ENCODE results near the gene PYDC2. TPM values are rescaled to one million over a fixed set of nuclear protein-coding genes. Genes with fewer than 3 reads are reported as not detected.

PYDC2 gene
- total RNA-seq, 5 donors from 2014 or later (not counting 1 experiment from before 2014, with no cell fraction given) = not detected

DNA sequence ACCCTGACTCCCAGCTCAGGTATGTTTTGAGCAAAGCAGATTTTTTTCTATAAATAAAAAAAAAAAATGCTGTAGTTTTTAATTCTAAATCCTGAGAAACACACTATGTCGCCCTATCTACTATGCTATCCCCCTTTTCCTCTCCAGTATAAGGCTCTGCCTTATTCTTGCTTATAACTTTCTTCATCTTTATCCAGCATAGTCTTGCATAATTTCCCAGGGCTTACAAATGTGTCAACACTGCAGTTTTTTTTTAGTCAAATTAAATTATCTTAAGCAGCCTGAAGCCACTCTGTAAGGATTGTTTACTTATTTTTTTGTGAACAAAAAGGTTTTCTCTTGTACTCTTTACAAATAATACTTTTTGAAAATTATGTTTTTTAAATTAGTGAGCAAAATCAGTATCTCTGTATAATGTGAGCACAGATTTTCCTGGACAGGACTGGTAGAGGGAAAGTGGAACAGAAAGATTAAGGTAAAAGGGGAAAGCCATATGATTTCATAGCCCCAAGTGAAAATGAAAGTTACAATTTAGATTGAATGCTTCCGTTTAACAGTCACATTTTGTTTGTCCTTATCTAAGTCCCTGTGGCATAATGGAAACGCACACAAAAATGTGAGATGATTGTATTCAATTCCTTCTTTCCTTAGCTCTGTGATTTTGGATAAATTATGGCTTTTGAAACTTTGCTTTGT, 5.6 kb upstream of the PYDC2 start:
- no peaks in the 10 kb centered on the region for H3K27me3 ChIP-seq (replicated peaks in 1 of 2; ENCODE audit: control insufficient read depth in 2 of 2, extremely low read depth in 1 of 2, insufficient read depth in 2 of 2, low read length in 1 of 2)
- Mint-ChIP-seq H3K27ac (no peak overlapping the region), H3K9me3 (peaks cover 8 to 13% (median 12%) of the 10 kb centered on the region in 3 donors), H3K4me1 (no peaks in the 10 kb centered on the region), H3K4me3 (no peak overlapping the region), H3K27me3 (no peaks in the 10 kb centered on the region), H3K36me3 (no peaks in the 10 kb centered on the region)
- CTCF ChIA-PET = no interaction called here
- DNase-seq = no peak
- POLR2A ChIA-PET = no interaction called here
- WGBS (ENCODE audit: insufficient coverage) = 6% methylated on average over 2 of the region's 3 CpGs
- H3K4me3 ChIP-seq (ENCODE audit: control insufficient read depth in 1 of 2, extremely low read depth in 1 of 2, low read length in 1 of 2) = no peak overlapping the region
- no peak for ATAC-seq (replicated peaks in 1 of 4)
- no peak overlapping the region for H3K27ac ChIP-seq (ENCODE audit: low read length)
- no peaks in the 10 kb centered on the region for H3K36me3 ChIP-seq (ENCODE audit: control insufficient read depth in 2 of 2, extremely low read depth in 1 of 2, insufficient read depth in 1 of 2, low read length in 1 of 2)
- no peaks in the 10 kb centered on the region for H3K4me1 ChIP-seq (ENCODE audit: control insufficient read depth in 1 of 2, extremely low read depth in 1 of 2, insufficient read depth in 2 of 2, low read length in 2 of 2)
- no peaks in the 10 kb centered on the region for H3K9me3 ChIP-seq

- no peaks in the 10 kb centered on the region for H3K27me3 Mint-ChIP-seq
- H3K9me3 Mint-ChIP-seq = peaks cover 3 to 4% (median 4%) of the 10 kb centered on the region in 3 donors
- POLR2A ChIA-PET = no interaction called here
- H3K36me3 Mint-ChIP-seq = no peaks in the 10 kb centered on the region
- H3K27ac ChIP-seq (ENCODE audit: low read length) = no peak overlapping the region
- CTCF ChIA-PET = no interaction called here
- H3K4me1 Mint-ChIP-seq = no peaks in the 10 kb centered on the region
- no peak overlapping the region for H3K4me3 Mint-ChIP-seq
- DNase-seq (no peak), ATAC-seq (replicated peaks in 1 of 4) (no peak)
- no peaks in the 10 kb centered on the region for H3K36me3 ChIP-seq (ENCODE audit: control insufficient read depth in 2 of 2, extremely low read depth in 1 of 2, insufficient read depth in 1 of 2, low read length in 1 of 2)
- no peaks in the 10 kb centered on the region for H3K4me1 ChIP-seq (ENCODE audit: control insufficient read depth in 1 of 2, extremely low read depth in 1 of 2, insufficient read depth in 2 of 2, low read length in 2 of 2)
- no peaks in the 10 kb centered on the region for H3K9me3 ChIP-seq
- H3K27me3 ChIP-seq (replicated peaks in 1 of 2; ENCODE audit: control insufficient read depth in 2 of 2, extremely low read depth in 1 of 2, insufficient read depth in 2 of 2, low read length in 1 of 2) = no peaks in the 10 kb centered on the region
- H3K4me3 ChIP-seq (ENCODE audit: control insufficient read depth in 1 of 2, extremely low read depth in 1 of 2, low read length in 1 of 2) = no peak overlapping the region
- H3K27ac Mint-ChIP-seq = no peak overlapping the region
- WGBS (ENCODE audit: insufficient coverage) = 88% methylated on average over 1 of the region's 2 CpGs
These were observed 603 bp upstream of the PYDC2 start for GRCh38 chr3:191460360-191460759.

DNA sequence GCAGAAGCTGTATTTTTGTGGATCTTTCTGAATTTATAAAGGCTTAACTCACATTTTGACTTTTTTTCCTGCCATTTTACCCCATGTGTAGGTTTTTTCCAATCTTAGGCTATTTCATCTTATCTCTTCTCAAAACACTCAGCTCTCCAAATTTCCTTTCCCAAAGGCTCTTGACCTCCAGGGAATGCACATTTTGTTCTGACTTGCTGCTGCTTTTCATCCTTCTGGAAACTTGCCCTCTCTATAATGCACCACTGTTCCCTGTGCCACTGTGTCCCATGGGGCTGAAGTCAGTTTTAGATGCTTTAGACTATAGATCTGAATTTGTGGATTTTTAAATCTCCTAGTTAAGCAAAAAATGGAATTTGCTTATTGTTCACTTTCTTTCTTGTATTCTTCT, 9.1 kb downstream of the PYDC2 start:
- no peak for DNase-seq
- Mint-ChIP-seq H3K27ac (no peak overlapping the region), H3K4me1 (no peaks in the 10 kb centered on the region), H3K27me3 (no peaks in the 10 kb centered on the region), H3K4me3 (no peak overlapping the region), H3K36me3 (no peaks in the 10 kb centered on the region), H3K9me3 (peaks cover 4 to 7% (median 6%) of the 10 kb centered on the region in 3 donors)
- ChIA-PET POLR2A (no interaction called here), CTCF (no interaction called here)
- Histone ChIP-seq H3K27me3 (replicated peaks in 1 of 2; ENCODE audit: control insufficient read depth in 2 of 2, extremely low read depth in 1 of 2, insufficient read depth in 2 of 2, low read length in 1 of 2) (no peaks in the 10 kb centered on the region), H3K27ac (ENCODE audit: low read length) (no peak overlapping the region), H3K4me3 (ENCODE audit: control insufficient read depth in 1 of 2, extremely low read depth in 1 of 2, low read length in 1 of 2) (no peak overlapping the region), H3K36me3 (ENCODE audit: control insufficient read depth in 2 of 2, extremely low read depth in 1 of 2, insufficient read depth in 1 of 2, low read length in 1 of 2) (no peaks in the 10 kb centered on the region), H3K4me1 (ENCODE audit: control insufficient read depth in 1 of 2, extremely low read depth in 1 of 2, insufficient read depth in 2 of 2, low read length in 2 of 2) (no peaks in the 10 kb centered on the region), H3K9me3 (no peaks in the 10 kb centered on the region)
- ATAC-seq (replicated peaks in 1 of 4) = no peak

GRCh38 chr3:191470545-191470944, 9.6 kb downstream of the PYDC2 start:
- Mint-ChIP-seq H3K4me1 (no peaks in the 10 kb centered on the region), H3K27ac (no peak overlapping the region), H3K27me3 (no peaks in the 10 kb centered on the region), H3K36me3 (no peaks in the 10 kb centered on the region), H3K9me3 (peaks cover 4 to 7% (median 6%) of the 10 kb centered on the region in 3 donors), H3K4me3 (no peak overlapping the region)
- Histone ChIP-seq H3K4me3 (ENCODE audit: control insufficient read depth in 1 of 2, extremely low read depth in 1 of 2, low read length in 1 of 2) (no peak overlapping the region), H3K9me3 (no peaks in the 10 kb centered on the region), H3K4me1 (ENCODE audit: control insufficient read depth in 1 of 2, extremely low read depth in 1 of 2, insufficient read depth in 2 of 2, low read length in 2 of 2) (no peaks in the 10 kb centered on the region), H3K36me3 (ENCODE audit: control insufficient read depth in 2 of 2, extremely low read depth in 1 of 2, insufficient read depth in 1 of 2, low read length in 1 of 2) (no peaks in the 10 kb centered on the region), H3K27ac (ENCODE audit: low read length) (no peak overlapping the region), H3K27me3 (replicated peaks in 1 of 2; ENCODE audit: control insufficient read depth in 2 of 2, extremely low read depth in 1 of 2, insufficient read depth in 2 of 2, low read length in 1 of 2) (no peaks in the 10 kb centered on the region)
- WGBS (ENCODE audit: insufficient coverage) = no CpG with 5 or more reads among the region's 2 CpGs
- POLR2A ChIA-PET = no interaction called here
- DNase-seq (no peak), ATAC-seq (replicated peaks in 1 of 4) (no peak)
- CTCF ChIA-PET = no interaction called here

DNA sequence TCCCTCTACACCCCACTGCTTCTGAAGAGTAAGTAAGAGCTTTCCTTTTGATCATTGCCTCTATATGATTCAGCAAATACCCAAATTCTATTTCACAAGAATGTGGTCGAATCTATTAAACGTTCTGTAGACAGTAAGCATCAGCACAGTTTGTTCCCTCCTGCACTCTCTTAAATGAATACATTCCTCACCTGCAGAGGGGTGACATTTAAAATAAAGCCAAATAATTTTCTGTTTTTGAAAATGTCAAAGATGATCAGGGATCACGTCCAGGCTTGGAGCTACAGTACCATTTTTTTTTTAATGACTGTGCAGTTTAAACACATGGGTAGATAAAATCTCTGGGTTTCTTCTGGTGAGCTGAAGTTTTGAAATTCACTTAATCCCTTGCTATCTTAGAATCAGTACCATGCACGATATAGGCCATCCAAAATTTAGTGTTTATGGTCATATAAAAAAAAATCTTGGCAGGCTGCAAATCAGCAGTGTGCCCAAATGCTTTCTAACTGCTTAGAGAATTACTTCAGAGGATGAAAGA, 12.8 kb downstream of the PYDC2 start:
- 60% methylated on average over 3 of the region's 4 CpGs for WGBS (ENCODE audit: insufficient coverage)
- ATAC-seq (replicated peaks in 1 of 4) (no peak), DNase-seq (no peak)
- ChIA-PET CTCF (no interaction called here), POLR2A (interaction anchor here in 1 of 2 donors (0.6 kb wide), 1 partner anchor 975 kb away, joined by 3 read pairs; no protein-coding TSS in a partner anchor)
- H3K4me1 ChIP-seq (ENCODE audit: control insufficient read depth in 1 of 2, extremely low read depth in 1 of 2, insufficient read depth in 2 of 2, low read length in 2 of 2) = no peaks in the 10 kb centered on the region
- H3K27ac ChIP-seq (ENCODE audit: low read length) = no peak overlapping the region
- no peaks in the 10 kb centered on the region for H3K9me3 ChIP-seq
- Mint-ChIP-seq H3K4me3 (no peak overlapping the region), H3K9me3 (peaks cover 4 to 7% (median 6%) of the 10 kb centered on the region in 3 donors), H3K27ac (no peak overlapping the region), H3K27me3 (no peaks in the 10 kb centered on the region), H3K4me1 (no peaks in the 10 kb centered on the region), H3K36me3 (no peaks in the 10 kb centered on the region)
- H3K36me3 ChIP-seq (ENCODE audit: control insufficient read depth in 2 of 2, extremely low read depth in 1 of 2, insufficient read depth in 1 of 2, low read length in 1 of 2) = no peaks in the 10 kb centered on the region
- no peaks in the 10 kb centered on the region for H3K27me3 ChIP-seq (replicated peaks in 1 of 2; ENCODE audit: control insufficient read depth in 2 of 2, extremely low read depth in 1 of 2, insufficient read depth in 2 of 2, low read length in 1 of 2)
- no peak overlapping the region for H3K4me3 ChIP-seq (ENCODE audit: control insufficient read depth in 1 of 2, extremely low read depth in 1 of 2, low read length in 1 of 2)

DNA sequence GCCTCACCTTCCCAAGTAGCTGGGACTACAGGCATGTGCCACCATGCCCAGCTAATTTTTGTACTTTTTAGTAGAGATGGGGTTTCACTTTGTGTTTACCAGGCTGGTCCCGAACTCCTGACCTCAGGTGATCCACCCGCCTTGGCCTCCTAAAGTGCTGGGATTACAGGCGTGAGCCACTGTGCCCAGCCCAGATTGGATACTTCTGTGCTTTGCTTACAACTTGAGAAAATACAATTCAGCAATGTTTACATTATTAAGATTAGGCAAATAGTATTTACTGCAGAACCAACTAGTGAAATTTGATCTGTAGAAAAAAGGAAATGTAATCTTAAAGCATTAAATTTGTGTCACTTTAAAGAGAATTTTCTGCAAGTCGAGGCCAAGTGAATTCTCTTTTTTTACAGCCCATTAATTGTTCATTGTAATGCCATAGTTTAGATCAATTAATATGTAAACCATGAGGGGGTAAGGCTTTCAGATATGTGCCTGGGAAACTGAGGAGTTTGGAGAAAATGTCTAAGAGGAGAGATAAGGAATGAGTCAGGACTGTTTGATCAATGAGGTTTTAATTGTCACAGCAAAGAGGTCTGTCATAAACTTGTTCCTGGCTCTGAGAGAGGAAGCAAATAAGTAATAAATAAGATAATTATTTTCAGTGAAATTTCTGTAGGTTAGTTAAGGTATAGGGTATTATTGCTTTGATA, 15.3 kb downstream of the PYDC2 start:
- ATAC-seq (replicated peaks in 1 of 4) (no peak), DNase-seq (no peak)
- Histone ChIP-seq H3K27me3 (replicated peaks in 1 of 2; ENCODE audit: control insufficient read depth in 2 of 2, extremely low read depth in 1 of 2, insufficient read depth in 2 of 2, low read length in 1 of 2) (no peaks in the 10 kb centered on the region), H3K36me3 (ENCODE audit: control insufficient read depth in 2 of 2, extremely low read depth in 1 of 2, insufficient read depth in 1 of 2, low read length in 1 of 2) (no peaks in the 10 kb centered on the region), H3K4me3 (ENCODE audit: control insufficient read depth in 1 of 2, extremely low read depth in 1 of 2, low read length in 1 of 2) (no peak overlapping the region), H3K4me1 (ENCODE audit: control insufficient read depth in 1 of 2, extremely low read depth in 1 of 2, insufficient read depth in 2 of 2, low read length in 2 of 2) (no peaks in the 10 kb centered on the region), H3K9me3 (no peaks in the 10 kb centered on the region), H3K27ac (ENCODE audit: low read length) (no peak overlapping the region)
- H3K4me1 Mint-ChIP-seq = no peaks in the 10 kb centered on the region
- WGBS (ENCODE audit: insufficient coverage) = 70% methylated on average over 1 of the region's 4 CpGs
- POLR2A ChIA-PET = no interaction called here
- CTCF ChIA-PET = no interaction called here
- no peaks in the 10 kb centered on the region for H3K27me3 Mint-ChIP-seq
- no peaks in the 10 kb centered on the region for H3K36me3 Mint-ChIP-seq
- H3K27ac Mint-ChIP-seq = no peak overlapping the region
- H3K9me3 Mint-ChIP-seq = peaks cover 0 to 18% (median 9%) of the 10 kb centered on the region in 3 donors
- no peak overlapping the region for H3K4me3 Mint-ChIP-seq
